GM19193 (cell line): ENCODE measurements around the gene TAF6.

Source experiments
- POLR2A ChIP-seq: IDR thresholded peaks from 4 replicates; pipeline ENCODE4 v1.6.1; 2011; ENCODE audit not compliant: insufficient read depth, insufficient read length; ENCODE audit errors: extremely low read depth

TAF6 gene

GRCh38 chr7:100080907-100081534, 38.1 kb downstream of the TAF6 start:
- no peak for TF ChIP-seq POLR2A

GRCh38 chr7:100079024-100079560, 40.1 kb downstream of the TAF6 start:
- TF ChIP-seq POLR2A = no peak

- TF ChIP-seq POLR2A = no peak
These were observed 42.0 kb downstream of the TAF6 start for GRCh38 chr7:100077205-100077604.

- TF ChIP-seq POLR2A = no peak
These were observed 43.7 kb downstream of the TAF6 start for GRCh38 chr7:100075418-100075817.

GRCh38 chr7:100074841-100075240, 44.3 kb downstream of the TAF6 start:
- no peak for TF ChIP-seq POLR2A

GRCh38 chr7:100072462-100072861, 46.7 kb downstream of the TAF6 start:
- no peak for TF ChIP-seq POLR2A

- TF ChIP-seq POLR2A = no peak
These were observed 48.0 kb downstream of the TAF6 start for GRCh38 chr7:100071018-100071723.

- TF ChIP-seq POLR2A = no peak
These were observed 49.2 kb downstream of the TAF6 start for GRCh38 chr7:100069991-100070390.

- TF ChIP-seq POLR2A = no peak
These were observed 52.2 kb downstream of the TAF6 start for GRCh38 chr7:100066953-100067352.

- TF ChIP-seq POLR2A = no peak
These were observed 53.5 kb downstream of the TAF6 start for GRCh38 chr7:100065452-100066186.

GRCh38 chr7:100064162-100064561, 55.0 kb downstream of the TAF6 start:
- no peak for TF ChIP-seq POLR2A

GRCh38 chr7:100063376-100063775, 55.8 kb downstream of the TAF6 start:
- TF ChIP-seq POLR2A = no peak

GRCh38 chr7:100061518-100062193, 57.5 kb downstream of the TAF6 start:
- TF ChIP-seq POLR2A = no peak

GRCh38 chr7:100059251-100059739, 59.9 kb downstream of the TAF6 start:
- TF ChIP-seq POLR2A = no peak
